ENCODE data around the gene GPAM. TPM values are rescaled to one million over a fixed set of nuclear protein-coding genes. Genes with fewer than 3 reads are reported as not detected.

Gene GPAM
- total and polyA plus RNA-seq, 4 donors = 16.8 to 25.7 (median 24.1) TPM

DNA sequence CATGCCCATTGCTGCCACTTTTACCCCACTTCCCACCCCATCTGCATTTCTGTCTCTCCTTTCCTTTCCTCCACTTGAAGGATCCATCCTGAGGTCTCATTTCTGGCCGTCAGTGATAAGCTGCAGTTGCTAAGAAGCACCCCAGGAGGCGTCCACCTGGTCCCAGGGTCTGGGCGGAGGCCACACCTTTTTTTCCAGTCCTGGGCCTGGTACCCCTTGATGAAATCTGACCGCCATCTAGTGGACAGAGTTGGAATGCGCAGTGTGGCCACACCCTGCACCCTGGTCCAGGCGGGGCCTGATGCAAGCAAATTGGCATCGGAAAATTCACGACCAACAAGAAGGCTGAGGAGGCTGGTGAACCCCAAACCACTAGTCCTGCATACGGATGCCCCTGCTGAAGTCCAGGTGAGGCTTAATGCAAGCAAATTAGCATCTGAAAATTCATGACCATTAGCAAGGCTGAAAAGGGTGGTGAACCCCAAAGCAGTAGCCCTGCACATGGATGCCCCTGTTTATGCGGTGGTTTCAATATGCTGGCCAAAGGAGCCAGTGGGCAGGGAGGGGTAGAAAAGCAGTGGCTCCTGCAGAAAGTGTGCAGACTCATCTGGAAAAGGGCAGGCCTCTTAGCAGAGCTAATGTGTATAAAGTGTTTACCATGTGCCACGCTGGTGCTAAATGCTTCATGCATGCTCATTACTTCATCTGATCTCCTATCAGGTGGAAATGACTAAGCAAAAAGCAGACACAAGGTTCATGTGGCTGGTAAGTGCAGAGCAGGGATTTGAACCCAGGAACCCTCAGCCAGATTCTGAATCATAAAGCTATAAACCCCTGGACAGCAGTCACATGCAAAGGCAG, 43.2 kb downstream of the GPAM start:
- Histone ChIP-seq H3K9me3 (ENCODE audit: control insufficient read depth, insufficient read depth, low read length) (no peaks in the 10 kb centered on the region), H3K27me3 (ENCODE audit: control insufficient read depth, insufficient read depth, low read length) (no peaks in the 10 kb centered on the region), H3K27ac (ENCODE audit: low read depth, low read length) (no peak overlapping the region), H3K4me3 (ENCODE audit: low read depth, low read length) (no peak overlapping the region), H3K4me1 (ENCODE audit: control insufficient read depth, insufficient read depth, low read length) (peaks cover 17% of the 10 kb centered on the region), H3K36me3 (ENCODE audit: control insufficient read depth, insufficient read depth, low read length) (no peaks in the 10 kb centered on the region)
- DNase-seq (ENCODE audit: low read depth in 4 of 6, low spot score in 6 of 6) = peak; percentile 22 to 92 (median 45)
- 20% methylated on average over 10 of the region's 11 CpGs for WGBS (ENCODE audit: insufficient coverage)

DNA sequence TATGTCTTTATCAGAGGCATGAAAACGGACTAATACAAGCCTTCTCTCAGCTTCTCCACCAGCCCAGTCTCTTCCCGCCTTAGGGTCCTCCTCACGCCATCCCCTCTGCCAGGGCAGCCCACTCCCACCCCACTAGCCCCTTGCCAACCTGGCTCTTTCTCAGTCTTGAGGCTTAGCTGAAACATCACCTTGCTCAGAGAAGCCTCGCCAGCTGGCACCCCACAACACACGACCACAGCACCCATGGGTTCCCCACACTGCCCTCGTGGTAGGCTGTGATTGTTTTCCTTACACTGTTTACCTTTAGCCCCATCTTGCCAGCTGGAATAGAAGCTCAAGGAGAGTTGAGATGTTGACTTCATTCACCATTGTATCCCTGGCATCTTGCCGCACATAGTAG, 44.4 kb downstream of the GPAM start:
- Histone ChIP-seq H3K36me3 (ENCODE audit: control insufficient read depth, insufficient read depth, low read length) (no peaks in the 10 kb centered on the region), H3K4me3 (ENCODE audit: low read depth, low read length) (no peak overlapping the region), H3K27me3 (ENCODE audit: control insufficient read depth, insufficient read depth, low read length) (no peaks in the 10 kb centered on the region), H3K4me1 (ENCODE audit: control insufficient read depth, insufficient read depth, low read length) (peaks cover 17% of the 10 kb centered on the region), H3K27ac (ENCODE audit: low read depth, low read length) (no peak overlapping the region), H3K9me3 (ENCODE audit: control insufficient read depth, insufficient read depth, low read length) (no peaks in the 10 kb centered on the region)
- no peak for DNase-seq (ENCODE audit: low read depth in 4 of 6, low spot score in 6 of 6)
- WGBS (ENCODE audit: insufficient coverage) = 91% methylated on average over 7 of the region's 7 CpGs

DNA sequence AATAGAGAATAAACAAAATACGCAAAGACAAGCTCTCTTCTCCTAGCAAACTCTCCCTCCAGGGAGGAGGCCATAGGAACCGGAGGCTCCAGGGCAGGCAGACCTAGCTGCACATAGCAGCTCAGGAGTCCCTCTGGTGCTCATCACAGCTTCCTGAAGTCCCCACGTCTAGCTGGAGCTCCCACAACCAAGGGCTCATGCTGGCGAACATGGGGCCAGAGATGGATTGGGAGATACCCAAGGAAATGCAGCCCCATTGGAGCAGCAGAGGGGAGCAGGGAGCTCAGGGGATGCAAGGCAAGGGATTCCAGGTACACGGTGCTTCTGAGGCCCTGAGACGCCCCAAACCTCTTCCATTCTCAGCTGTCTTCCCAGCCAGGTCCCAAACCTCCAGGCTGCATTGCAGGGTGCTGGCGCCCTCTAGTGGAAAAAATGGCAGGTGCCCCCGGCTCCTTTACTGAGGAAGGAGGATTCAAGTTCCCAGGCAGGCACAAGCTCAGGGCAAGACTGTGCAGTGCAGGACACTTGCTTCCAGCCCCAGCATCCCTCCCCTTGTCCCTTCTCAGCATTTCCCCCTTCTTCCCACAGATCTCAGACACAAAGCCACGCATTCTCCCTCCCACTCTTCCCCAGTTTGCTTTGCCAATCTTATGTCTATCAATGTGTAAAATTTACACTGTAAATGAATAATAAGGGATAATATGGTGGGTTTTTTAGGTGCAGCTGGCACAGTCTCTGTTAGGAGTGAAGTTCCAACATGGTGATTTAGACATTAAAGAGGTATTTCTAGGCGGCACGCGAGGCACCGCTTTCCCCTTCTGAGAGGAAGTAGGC, 46.2 kb downstream of the GPAM start:
- Histone ChIP-seq H3K36me3 (ENCODE audit: control insufficient read depth, insufficient read depth, low read length) (no peaks in the 10 kb centered on the region), H3K4me3 (ENCODE audit: low read depth, low read length) (no peak overlapping the region), H3K27me3 (ENCODE audit: control insufficient read depth, insufficient read depth, low read length) (no peaks in the 10 kb centered on the region), H3K4me1 (ENCODE audit: control insufficient read depth, insufficient read depth, low read length) (peaks cover 17% of the 10 kb centered on the region), H3K9me3 (ENCODE audit: control insufficient read depth, insufficient read depth, low read length) (no peaks in the 10 kb centered on the region), H3K27ac (ENCODE audit: low read depth, low read length) (no peak overlapping the region)
- DNase-seq (ENCODE audit: low read depth in 4 of 6, low spot score in 6 of 6) = peak; percentile 59 to 95 (median 63)
- 40% methylated on average over 8 of the region's 13 CpGs for WGBS (ENCODE audit: insufficient coverage)

DNA sequence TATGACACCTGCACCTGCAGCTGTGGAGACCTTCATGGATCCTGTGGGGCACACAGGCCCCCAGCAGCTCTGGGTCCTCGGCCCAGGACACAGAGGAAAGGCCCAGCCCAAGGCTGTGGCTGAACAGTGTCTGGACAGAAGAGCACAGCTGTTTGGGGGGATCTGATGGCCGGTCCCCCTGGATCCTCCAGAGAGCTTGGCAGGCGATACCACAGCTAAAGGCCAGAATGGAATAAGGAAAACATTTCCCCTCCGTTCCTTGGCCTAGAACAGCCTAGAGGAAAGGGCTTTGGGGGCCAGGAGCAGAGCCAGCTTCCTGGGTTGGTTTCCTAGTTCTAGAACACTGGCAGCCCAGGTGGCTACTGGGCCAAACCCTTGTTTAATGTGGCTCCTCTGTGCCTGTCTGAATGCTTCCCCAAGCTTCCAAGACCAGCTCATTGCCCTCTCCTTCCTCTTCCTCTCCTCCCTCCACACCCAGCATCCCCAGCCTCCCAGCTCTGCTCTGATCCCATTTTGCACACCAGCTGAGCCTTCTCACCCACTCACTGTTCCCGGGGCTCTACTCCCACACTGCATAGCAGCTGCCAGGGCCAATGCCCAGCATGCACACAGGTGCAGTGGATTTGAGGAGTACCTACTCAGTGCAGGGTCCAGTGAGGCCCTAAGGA, 46.9 kb downstream of the GPAM start:
- Histone ChIP-seq H3K4me3 (ENCODE audit: low read depth, low read length) (no peak overlapping the region), H3K36me3 (ENCODE audit: control insufficient read depth, insufficient read depth, low read length) (no peaks in the 10 kb centered on the region), H3K27ac (ENCODE audit: low read depth, low read length) (no peak overlapping the region), H3K9me3 (ENCODE audit: control insufficient read depth, insufficient read depth, low read length) (no peaks in the 10 kb centered on the region), H3K27me3 (ENCODE audit: control insufficient read depth, insufficient read depth, low read length) (no peaks in the 10 kb centered on the region), H3K4me1 (ENCODE audit: control insufficient read depth, insufficient read depth, low read length) (peaks cover 17% of the 10 kb centered on the region)
- 80% methylated on average over 5 of the region's 5 CpGs for WGBS (ENCODE audit: insufficient coverage)
- no peak for DNase-seq (ENCODE audit: low read depth in 4 of 6, low spot score in 6 of 6)

DNA sequence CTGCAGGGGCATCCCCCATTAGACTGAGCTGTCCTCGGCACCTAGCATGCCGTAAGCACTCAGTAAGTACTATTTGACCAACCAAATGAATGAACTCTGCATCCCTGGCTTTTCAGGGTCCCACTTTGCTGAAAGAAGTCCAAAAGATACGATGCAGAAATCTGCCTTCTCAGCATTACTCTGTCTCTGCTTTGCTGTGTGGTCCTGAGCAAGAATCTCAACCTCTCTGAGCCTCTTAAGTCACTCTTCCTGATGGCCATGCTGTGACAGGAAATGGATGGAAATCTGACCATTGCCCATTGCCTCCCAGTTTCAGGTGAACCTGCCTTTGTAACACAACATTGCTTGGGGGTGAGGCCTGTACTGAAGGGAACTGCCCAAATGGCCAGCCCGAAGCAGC, 48.0 kb downstream of the GPAM start:
- Histone ChIP-seq H3K27me3 (ENCODE audit: control insufficient read depth, insufficient read depth, low read length) (no peaks in the 10 kb centered on the region), H3K4me3 (ENCODE audit: low read depth, low read length) (no peak overlapping the region), H3K9me3 (ENCODE audit: control insufficient read depth, insufficient read depth, low read length) (no peaks in the 10 kb centered on the region), H3K36me3 (ENCODE audit: control insufficient read depth, insufficient read depth, low read length) (no peaks in the 10 kb centered on the region), H3K27ac (ENCODE audit: low read depth, low read length) (no peak overlapping the region), H3K4me1 (ENCODE audit: control insufficient read depth, insufficient read depth, low read length) (peaks cover 17% of the 10 kb centered on the region)
- no peak for DNase-seq (ENCODE audit: low read depth in 4 of 6, low spot score in 6 of 6)
- WGBS (ENCODE audit: insufficient coverage) = 100% methylated on average over 3 of the region's 4 CpGs

DNA sequence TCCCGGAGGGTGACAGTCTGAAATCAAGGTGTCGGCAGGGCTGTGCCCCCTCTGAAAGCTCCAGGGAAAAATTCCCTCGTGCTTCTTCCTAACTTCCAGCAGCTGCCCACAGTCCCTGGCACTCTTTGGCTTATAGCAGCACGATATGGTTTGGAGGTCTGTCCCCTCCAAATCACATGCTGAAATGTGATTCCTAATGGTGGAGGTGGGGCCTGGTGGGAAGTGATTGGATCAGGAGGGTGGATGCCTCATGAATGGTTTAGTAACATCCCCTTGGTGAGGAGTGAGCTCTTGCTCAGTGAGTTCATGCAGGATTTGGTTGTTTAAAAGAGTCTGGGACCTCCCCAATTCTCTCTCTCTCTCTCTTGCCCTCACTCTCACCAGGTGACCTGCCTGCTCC, 51.1 kb downstream of the GPAM start:
- no peaks in the 10 kb centered on the region for H3K27me3 ChIP-seq (ENCODE audit: control insufficient read depth, insufficient read depth, low read length)
- peaks cover 11% of the 10 kb centered on the region for H3K4me1 ChIP-seq (ENCODE audit: control insufficient read depth, insufficient read depth, low read length)
- H3K4me3 ChIP-seq (ENCODE audit: low read depth, low read length) = no peak overlapping the region
- H3K27ac ChIP-seq (ENCODE audit: low read depth, low read length) = no peak overlapping the region
- H3K36me3 ChIP-seq (ENCODE audit: control insufficient read depth, insufficient read depth, low read length) = no peaks in the 10 kb centered on the region
- H3K9me3 ChIP-seq (ENCODE audit: control insufficient read depth, insufficient read depth, low read length) = no peaks in the 10 kb centered on the region
- DNase-seq (ENCODE audit: low read depth in 4 of 6, low spot score in 6 of 6) = no peak
- 94% methylated on average over 2 of the region's 4 CpGs for WGBS (ENCODE audit: insufficient coverage)

DNA sequence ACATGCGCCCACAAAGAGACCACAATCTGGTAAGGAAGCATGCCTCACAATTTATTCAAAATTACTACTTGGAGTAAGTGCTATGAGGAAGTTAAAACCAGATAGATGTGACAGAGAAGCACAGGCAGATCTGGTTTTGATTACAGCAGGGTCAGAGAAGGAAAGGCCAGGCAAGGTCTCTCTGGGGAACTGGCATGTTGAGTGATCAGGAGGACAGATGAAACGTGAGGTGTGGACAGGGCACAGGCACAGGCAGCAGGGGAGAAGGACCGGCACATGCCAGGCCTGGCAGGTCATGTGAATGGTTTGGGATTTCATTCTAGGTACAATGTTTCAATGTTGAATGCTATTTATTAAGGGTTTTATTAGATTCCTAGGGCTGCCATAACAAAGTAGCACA, 51.6 kb downstream of the GPAM start:
- Histone ChIP-seq H3K4me3 (ENCODE audit: low read depth, low read length) (no peak overlapping the region), H3K27ac (ENCODE audit: low read depth, low read length) (no peak overlapping the region), H3K36me3 (ENCODE audit: control insufficient read depth, insufficient read depth, low read length) (no peaks in the 10 kb centered on the region), H3K9me3 (ENCODE audit: control insufficient read depth, insufficient read depth, low read length) (no peaks in the 10 kb centered on the region), H3K27me3 (ENCODE audit: control insufficient read depth, insufficient read depth, low read length) (no peaks in the 10 kb centered on the region), H3K4me1 (ENCODE audit: control insufficient read depth, insufficient read depth, low read length) (peaks cover 8% of the 10 kb centered on the region)
- no peak for DNase-seq (ENCODE audit: low read depth in 4 of 6, low spot score in 6 of 6)
- 84% methylated on average over 2 of the region's 3 CpGs for WGBS (ENCODE audit: insufficient coverage)

DNA sequence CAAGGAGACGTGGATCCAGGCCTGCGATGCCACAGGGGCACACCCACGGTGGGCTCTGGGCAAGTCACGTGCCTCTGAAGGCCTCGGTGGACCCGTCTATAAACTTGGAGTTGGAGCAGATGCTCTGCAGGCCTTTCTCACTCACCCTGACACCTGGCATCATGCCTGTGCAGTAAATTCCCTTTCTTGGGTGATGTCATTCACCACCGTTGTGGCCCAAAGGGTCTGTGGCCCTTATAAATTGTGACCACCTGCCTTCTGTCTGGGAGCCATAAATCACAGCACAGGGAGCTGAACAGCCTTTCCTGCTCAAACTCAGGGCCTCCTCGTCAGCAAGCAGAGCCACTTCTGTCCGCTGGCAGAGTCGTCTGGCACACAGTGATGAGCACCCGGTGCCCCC, 52.2 kb downstream of the GPAM start:
- Histone ChIP-seq H3K36me3 (ENCODE audit: control insufficient read depth, insufficient read depth, low read length) (no peaks in the 10 kb centered on the region), H3K27ac (ENCODE audit: low read depth, low read length) (no peak overlapping the region)
- no peak for DNase-seq (ENCODE audit: low read depth in 4 of 6, low spot score in 6 of 6)

DNA sequence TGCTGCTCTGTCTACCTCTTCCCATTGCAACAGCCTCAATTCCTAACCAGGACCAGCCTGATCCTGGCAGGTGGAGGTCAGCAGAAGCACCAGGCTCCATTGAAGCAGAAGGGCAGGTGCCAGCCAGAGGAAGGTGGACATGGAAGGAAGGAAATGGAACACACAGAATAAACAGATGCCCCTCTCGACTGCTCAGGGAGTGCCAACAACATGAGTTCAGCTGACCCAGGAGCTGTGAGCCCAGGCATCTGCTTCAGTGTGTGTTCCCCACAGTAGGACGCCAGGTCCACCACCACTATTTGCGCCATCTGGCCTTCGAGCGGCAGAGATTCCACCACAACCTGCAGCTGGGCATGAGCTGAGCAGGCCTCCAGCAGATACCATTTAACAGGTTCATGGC, 56.7 kb downstream of the GPAM start:
- no peaks in the 10 kb centered on the region for H3K36me3 ChIP-seq (ENCODE audit: control insufficient read depth, insufficient read depth, low read length)
- H3K9me3 ChIP-seq (ENCODE audit: control insufficient read depth, insufficient read depth, low read length) = no peaks in the 10 kb centered on the region
- DNase-seq (ENCODE audit: low read depth in 4 of 6, low spot score in 6 of 6) = no peak
- H3K4me1 ChIP-seq (ENCODE audit: control insufficient read depth, insufficient read depth, low read length) = no peaks in the 10 kb centered on the region
- no peak overlapping the region for H3K4me3 ChIP-seq (ENCODE audit: low read depth, low read length)
- no peaks in the 10 kb centered on the region for H3K27me3 ChIP-seq (ENCODE audit: control insufficient read depth, insufficient read depth, low read length)
- H3K27ac ChIP-seq (ENCODE audit: low read depth, low read length) = no peak overlapping the region
- 90% methylated on average over 5 of the region's 5 CpGs for WGBS (ENCODE audit: insufficient coverage)

More for the DNA sequence above, 52.2 kb downstream of the GPAM start:
- no peaks in the 10 kb centered on the region for H3K27me3 ChIP-seq (ENCODE audit: control insufficient read depth, insufficient read depth, low read length)
- no peaks in the 10 kb centered on the region for H3K9me3 ChIP-seq (ENCODE audit: control insufficient read depth, insufficient read depth, low read length)
- 49% methylated on average over 11 of the region's 11 CpGs for WGBS (ENCODE audit: insufficient coverage)
- no peak overlapping the region for H3K4me3 ChIP-seq (ENCODE audit: low read depth, low read length)
- H3K4me1 ChIP-seq (ENCODE audit: control insufficient read depth, insufficient read depth, low read length) = peaks cover 1% of the 10 kb centered on the region

Data from spinal cord (tissue), 10 donors.